Neural cell (in vitro differentiated cells): ENCODE measurements around the gene ATP11B.

Experiments used
- CTCF ChIP-seq: fragments of 450-650 bp; IDR thresholded peaks from 2 replicates; pipeline ENCODE4 v1.5.1; 2014; ENCODE audit warnings: antibody characterized with exemption, mild to moderate bottlenecking, moderate library complexity; ENCODE audit not compliant: poor library complexity, severe bottlenecking
- EP300 ChIP-seq: fragments of 450-650 bp; conservative IDR thresholded peaks from 2 replicates; pipeline ENCODE4 v1.6.1; 2014; ENCODE audit warnings: antibody characterized with exemption, mild to moderate bottlenecking, moderate library complexity; ENCODE audit not compliant: poor library complexity, severe bottlenecking
- EZH2 ChIP-seq: fragments of 200-600, 300-800 bp; shearing (Covaris generic), sonication (generic); IDR thresholded peaks from 2 replicates; pipeline ENCODE4 v1.6.1; 2014; ENCODE audit warnings: antibody characterized with exemption, low read length, borderline replicate concordance, mild to moderate bottlenecking; ENCODE audit not compliant: insufficient read depth, poor library complexity, severe bottlenecking
- POLR2AphosphoS5 ChIP-seq: IDR thresholded peaks from 2 replicates; pipeline ENCODE4 v1.6.1; 2012
- RAD21 ChIP-seq: fragments of 450-650 bp; conservative IDR thresholded peaks from 2 replicates; pipeline ENCODE4 v1.6.1; 2014; ENCODE audit warnings: antibody characterized with exemption, mild to moderate bottlenecking, moderate library complexity
- TAF1 ChIP-seq: IDR thresholded peaks from 2 replicates; pipeline ENCODE4 v1.6.1; 2012; ENCODE audit warnings: low read depth

GRCh38 chr3:182792901-182793662, at the start of gene ATP11B:
- TF ChIP-seq EZH2 (no peak), CTCF (no peak), POLR2AphosphoS5 (peak; percentile 66), EP300 (no peak), RAD21 (no peak), TAF1 (no peak)
